Hippocampal formation (tissue), 2 donors: Measurements from ENCODE around the gene BCORL1.

Source experiments
- DNase-seq, 2 donors: peaks; one replicate each; lab custom pipeline; 2025; lab: John Stamatoyannopoulos, UW

The BCORL1 gene

GRCh38 chrX:130095249-130096030 is 113.0 kb downstream of the BCORL1 start:
- DNase-seq: no peak

GRCh38 chrX:130097507-130098209 is 115.2 kb downstream of the BCORL1 start:
- DNase-seq: no peak

- DNase-seq: no peak
These were observed 115.7 kb downstream of the BCORL1 start for GRCh38 chrX:130098210-130098552.

GRCh38 chrX:130100180-130100579 is 117.7 kb downstream of the BCORL1 start:
- no peak for DNase-seq

- no peak for DNase-seq
These were observed 121.2 kb downstream of the BCORL1 start for GRCh38 chrX:130103605-130104004.

GRCh38 chrX:130105244-130105643 is 122.8 kb downstream of the BCORL1 start:
- no peak for DNase-seq

DNA sequence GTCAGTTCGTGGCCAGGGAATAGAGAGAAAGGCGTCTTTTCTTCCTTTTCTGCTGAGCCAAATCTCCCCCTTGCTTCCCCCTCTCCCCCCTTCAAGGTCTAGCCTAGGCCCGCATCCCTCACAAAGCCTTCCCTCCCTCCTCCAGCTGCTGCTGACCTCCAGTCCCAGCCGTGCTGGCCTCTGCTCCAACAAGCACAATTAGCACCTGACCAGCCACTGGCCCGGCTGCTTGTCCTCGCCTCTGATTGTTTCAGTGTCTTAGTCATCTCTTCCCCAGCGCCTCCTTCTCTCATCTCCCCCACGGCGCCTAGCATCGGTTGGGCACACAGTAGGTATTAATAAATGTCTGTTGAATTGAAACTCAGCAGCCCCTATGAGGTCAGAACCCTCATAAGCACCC is 123.6 kb downstream of the BCORL1 start:
- no peak for DNase-seq
